A673 (cell line): ENCODE measurements around the gene UGT1A4. TPM values are rescaled to one million over a fixed set of nuclear protein-coding genes. Genes with fewer than 3 reads are reported as not detected.

Experiments used
- BruUV-seq: library from RNA; stranded (reverse); fragments of 400-500 nt; replicated peaks from 2 replicates; lab custom pipeline; 2021; lab: Mats Ljungman, UMichigan
- CTCF ChIA-PET: fragments of 300-600 bp; sonication (Branson Sonifier 250); formaldehyde crosslinking; loops from one replicate; lab custom pipeline; 2022; ENCODE audit warnings: antibody characterized with exemption; lab: Charles Lee
- POLR2A ChIA-PET: fragments of 300-600 bp; sonication (Branson Sonifier 250); formaldehyde crosslinking; loops from one replicate; lab custom pipeline; 2022; ENCODE audit warnings: antibody characterized with exemption; ENCODE audit not compliant: low non-redundant PET; lab: Charles Lee
- DNase-seq: peaks from one replicate; pipeline ENCODE4 v3.0.0-alpha.2; 2015; ENCODE audit warnings: low spot score
- H3K27ac ChIP-seq: fragments of 200-600 bp; sonication (generic); 2 replicates; pipeline ENCODE4 v1.5.1; 2016; ENCODE audit warnings: mixed run types, low read depth, mild to moderate bottlenecking, mixed read lengths, antibody characterized with exemption, low read length; ENCODE audit not compliant: poor library complexity, severe bottlenecking
- H3K27me3 ChIP-seq: fragments of 200-600 bp; sonication (generic); replicated peaks from 2 replicates; pipeline ENCODE4 v1.6.1; 2017; ENCODE audit warnings: mixed run types, low read depth, mild to moderate bottlenecking, mixed read lengths, antibody characterized with exemption, low read length; ENCODE audit not compliant: insufficient read depth, poor library complexity
- H3K36me3 ChIP-seq: fragments of 200-600 bp; sonication (generic); 2 replicates; pipeline ENCODE4 v1.6.1; 2016; ENCODE audit warnings: mixed run types, mild to moderate bottlenecking, mixed read lengths, antibody characterized with exemption, low read length; ENCODE audit not compliant: insufficient read depth, poor library complexity, severe bottlenecking
- H3K4me1 ChIP-seq: fragments of 200-600 bp; sonication (generic); 2 replicates; pipeline ENCODE4 v1.6.1; 2017; ENCODE audit warnings: mixed run types, mild to moderate bottlenecking, mixed read lengths, antibody characterized with exemption, low read length; ENCODE audit not compliant: insufficient read depth, poor library complexity, severe bottlenecking
- H3K4me3 ChIP-seq: fragments of 200-600 bp; sonication (generic); 2 replicates; pipeline ENCODE4 v1.5.1; 2016; ENCODE audit warnings: low read depth, mixed run types, mild to moderate bottlenecking, mixed read lengths, low read length; ENCODE audit not compliant: poor library complexity, severe bottlenecking
- H3K9me3 ChIP-seq: fragments of 200-600 bp; sonication (generic); 2 replicates; pipeline ENCODE4 v1.6.1; 2016; ENCODE audit warnings: mixed run types, low read depth, mild to moderate bottlenecking, mixed read lengths, antibody characterized with exemption, low read length; ENCODE audit not compliant: poor library complexity, severe bottlenecking
- EZH2 ChIP-seq: fragments of 200-600 bp; sonication (generic); IDR thresholded peaks from 2 replicates; pipeline ENCODE4 v1.6.1; 2017; ENCODE audit warnings: borderline replicate concordance, low read depth, mild to moderate bottlenecking, mixed read lengths, antibody characterized with exemption, low read length; ENCODE audit not compliant: poor library complexity, severe bottlenecking
- intact Hi-C: fragments of 100-400 bp; cut with micrococcal nuclease; formaldehyde crosslinking; loops from one replicate; pipeline ENCODE4 v1.10.0; 2022; ENCODE audit not compliant: unreplicated experiment
- total RNA-seq: library from RNA; stranded (reverse); gene quantifications from 2 replicates; pipeline ENCODE4 v1.2.3, GENCODE V29; 2021
- TF ChIP-seq, protein P1 (sequence below): fragments of 300-800, 200-600 bp; sonication (generic); conservative IDR thresholded peaks from 2 replicates; pipeline ENCODE4 v1.5.1; 2017; ENCODE audit warnings: low read depth, mild to moderate bottlenecking, antibody characterized with exemption, low read length, moderate library complexity, mixed read lengths

UGT1A4 gene
- total RNA-seq, 1 experiment from 2014 or later, result 0.11 TPM

- Histone ChIP-seq H3K4me1 (no peaks in the 10 kb centered on the region), H3K27me3 (no peaks in the 10 kb centered on the region), H3K9me3 (no peaks in the 10 kb centered on the region), H3K4me3 (no peak overlapping the region), H3K36me3 (no peaks in the 10 kb centered on the region), H3K27ac (no peak overlapping the region)
- BruUV-seq, result no TSS peak
- DNase-seq, result no peak
- POLR2A ChIA-PET, result no interaction called here
- CTCF ChIA-PET, result no interaction called here
- TF ChIP-seq, protein P1, sequence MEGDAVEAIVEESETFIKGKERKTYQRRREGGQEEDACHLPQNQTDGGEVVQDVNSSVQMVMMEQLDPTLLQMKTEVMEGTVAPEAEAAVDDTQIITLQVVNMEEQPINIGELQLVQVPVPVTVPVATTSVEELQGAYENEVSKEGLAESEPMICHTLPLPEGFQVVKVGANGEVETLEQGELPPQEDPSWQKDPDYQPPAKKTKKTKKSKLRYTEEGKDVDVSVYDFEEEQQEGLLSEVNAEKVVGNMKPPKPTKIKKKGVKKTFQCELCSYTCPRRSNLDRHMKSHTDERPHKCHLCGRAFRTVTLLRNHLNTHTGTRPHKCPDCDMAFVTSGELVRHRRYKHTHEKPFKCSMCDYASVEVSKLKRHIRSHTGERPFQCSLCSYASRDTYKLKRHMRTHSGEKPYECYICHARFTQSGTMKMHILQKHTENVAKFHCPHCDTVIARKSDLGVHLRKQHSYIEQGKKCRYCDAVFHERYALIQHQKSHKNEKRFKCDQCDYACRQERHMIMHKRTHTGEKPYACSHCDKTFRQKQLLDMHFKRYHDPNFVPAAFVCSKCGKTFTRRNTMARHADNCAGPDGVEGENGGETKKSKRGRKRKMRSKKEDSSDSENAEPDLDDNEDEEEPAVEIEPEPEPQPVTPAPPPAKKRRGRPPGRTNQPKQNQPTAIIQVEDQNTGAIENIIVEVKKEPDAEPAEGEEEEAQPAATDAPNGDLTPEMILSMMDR, result no peak
- TF ChIP-seq EZH2, result no peak
- intact Hi-C loops, result no loop called here
Measured at GRCh38 chr2:233795735-233796171, 77.2 kb downstream of the UGT1A4 start.

DNA sequence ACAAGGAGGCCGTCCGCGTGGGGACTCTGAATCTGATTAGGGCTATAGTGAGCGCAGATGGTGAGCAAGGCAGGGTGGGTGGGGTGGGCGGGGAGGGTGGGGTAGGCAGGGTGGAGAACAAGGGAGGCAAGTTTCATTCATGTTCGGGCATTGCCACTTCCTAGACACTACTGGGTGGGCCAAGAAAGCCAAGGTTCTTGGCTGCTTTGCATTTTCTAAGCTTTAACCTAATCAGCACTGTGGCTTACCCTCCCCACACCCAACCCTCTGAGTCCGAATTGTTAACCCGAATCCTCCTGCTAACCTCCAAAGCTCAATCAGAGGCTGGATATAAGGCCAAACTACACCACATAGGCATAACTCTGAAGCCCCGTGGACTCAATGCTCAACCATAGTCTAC lies 77.7 kb downstream of the UGT1A4 start:
- intact Hi-C loops, result no loop called here
- Histone ChIP-seq H3K4me3 (no peak overlapping the region), H3K36me3 (no peaks in the 10 kb centered on the region), H3K4me1 (no peaks in the 10 kb centered on the region), H3K9me3 (no peaks in the 10 kb centered on the region), H3K27me3 (no peaks in the 10 kb centered on the region), H3K27ac (no peak overlapping the region)
- TF ChIP-seq, protein P1, result no peak
- no peak for TF ChIP-seq EZH2
- no peak for DNase-seq
- ChIA-PET CTCF (no interaction called here), POLR2A (no interaction called here)
- BruUV-seq, result no TSS peak

DNA sequence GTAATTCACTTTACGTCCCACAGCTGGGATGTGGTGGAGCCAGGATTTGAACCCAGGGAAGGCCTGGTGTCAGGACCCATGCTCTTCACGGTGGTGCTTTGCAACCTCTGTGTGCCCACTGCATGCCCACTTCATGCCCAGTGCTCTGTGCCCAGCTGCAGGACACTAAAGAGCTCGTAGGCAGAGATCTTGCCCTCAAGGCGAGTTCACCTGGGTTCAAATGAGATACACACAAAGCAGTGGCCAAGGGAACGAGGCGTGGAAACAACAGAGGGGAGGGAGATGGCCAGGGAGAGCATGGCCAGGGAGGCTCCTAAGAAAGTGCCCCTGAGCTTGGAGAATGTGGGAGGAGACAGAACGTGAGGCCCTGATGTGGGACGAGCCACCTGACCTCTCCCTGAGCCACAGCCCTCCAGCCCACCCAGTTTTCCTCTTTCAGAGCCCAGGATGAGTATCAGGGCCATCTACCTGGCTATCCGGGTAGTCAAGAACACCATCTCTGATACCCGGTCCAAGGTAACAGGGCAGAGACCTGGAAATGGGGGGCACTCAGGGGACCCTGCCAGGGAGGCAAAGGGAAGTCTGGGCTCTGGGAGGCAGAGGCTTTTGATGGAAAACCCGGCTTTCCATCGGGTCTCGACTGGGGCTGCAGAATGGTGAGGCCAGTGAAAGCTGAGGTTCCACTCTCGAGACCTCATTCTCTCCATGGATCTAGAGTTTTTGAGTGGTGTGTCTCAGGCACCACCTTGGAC lies 80.0 kb downstream of the UGT1A4 start:
- TF ChIP-seq, protein P1, result no peak
- no peak for TF ChIP-seq EZH2
- ChIA-PET POLR2A (no interaction called here), CTCF (no interaction called here)
- Histone ChIP-seq H3K4me1 (no peaks in the 10 kb centered on the region), H3K36me3 (no peaks in the 10 kb centered on the region), H3K27ac (no peak overlapping the region), H3K27me3 (no peaks in the 10 kb centered on the region), H3K9me3 (no peaks in the 10 kb centered on the region), H3K4me3 (no peak overlapping the region)
- no TSS peak for BruUV-seq
- intact Hi-C loops, result no loop called here
- no peak for DNase-seq
